Measurements from ENCODE around the gene WIPI1. TPM values are rescaled to one million over a fixed set of nuclear protein-coding genes. Genes with fewer than 3 reads are reported as not detected.

The WIPI1 gene
- total and polyA plus RNA-seq, 3 donors from 2014 or later: 25.4 to 38.3 (median 26.8) TPM

GRCh38 chr17:68463211-68464019, 6.1 kb upstream of the WIPI1 start:
- 24 to 26% methylated on average over 6 of the region's 6 CpGs for WGBS, 2 donors
- H3K4me3 ChIP-seq: no peak overlapping the region
- H3K27me3 ChIP-seq: no peaks in the 10 kb centered on the region
- TF ChIP-seq, protein P1, sequence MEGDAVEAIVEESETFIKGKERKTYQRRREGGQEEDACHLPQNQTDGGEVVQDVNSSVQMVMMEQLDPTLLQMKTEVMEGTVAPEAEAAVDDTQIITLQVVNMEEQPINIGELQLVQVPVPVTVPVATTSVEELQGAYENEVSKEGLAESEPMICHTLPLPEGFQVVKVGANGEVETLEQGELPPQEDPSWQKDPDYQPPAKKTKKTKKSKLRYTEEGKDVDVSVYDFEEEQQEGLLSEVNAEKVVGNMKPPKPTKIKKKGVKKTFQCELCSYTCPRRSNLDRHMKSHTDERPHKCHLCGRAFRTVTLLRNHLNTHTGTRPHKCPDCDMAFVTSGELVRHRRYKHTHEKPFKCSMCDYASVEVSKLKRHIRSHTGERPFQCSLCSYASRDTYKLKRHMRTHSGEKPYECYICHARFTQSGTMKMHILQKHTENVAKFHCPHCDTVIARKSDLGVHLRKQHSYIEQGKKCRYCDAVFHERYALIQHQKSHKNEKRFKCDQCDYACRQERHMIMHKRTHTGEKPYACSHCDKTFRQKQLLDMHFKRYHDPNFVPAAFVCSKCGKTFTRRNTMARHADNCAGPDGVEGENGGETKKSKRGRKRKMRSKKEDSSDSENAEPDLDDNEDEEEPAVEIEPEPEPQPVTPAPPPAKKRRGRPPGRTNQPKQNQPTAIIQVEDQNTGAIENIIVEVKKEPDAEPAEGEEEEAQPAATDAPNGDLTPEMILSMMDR (IDR thresholded peaks at IDR 0.05): peak in 1 of 3 experiments; percentile 2
- no peak for TF ChIP-seq POLR2A (IDR thresholded peaks at IDR 0.05)
- DNase-seq: no peak
- peak overlapping the region in 1 of 2 donors; percentile 0 for H3K27ac ChIP-seq
- peaks cover 18% of the 10 kb centered on the region for H3K4me1 ChIP-seq
- no peaks in the 10 kb centered on the region for H3K9me3 ChIP-seq
- intact Hi-C loops (cut with DNase I; ENCODE audit: low total_unique reads): loop anchor here (10.0 kb wide), 1 partner anchor 199 kb away; no protein-coding TSS in a partner anchor
- H3K36me3 ChIP-seq (ENCODE audit: low read depth, missing control alignments): no peaks in the 10 kb centered on the region

GRCh38 chr17:68462381-68463210, 5.3 kb upstream of the WIPI1 start:
- WGBS, 2 donors: 46 to 55% methylated on average over 14 to 15 of the region's 15 CpGs
- peak; percentile 77 for DNase-seq
- Histone ChIP-seq H3K4me3 (no peak overlapping the region), H3K4me1 (peaks cover 19% of the 10 kb centered on the region), H3K9me3 (no peaks in the 10 kb centered on the region), H3K36me3 (ENCODE audit: low read depth, missing control alignments) (no peaks in the 10 kb centered on the region), H3K27me3 (no peaks in the 10 kb centered on the region), H3K27ac (no peak overlapping the region)
- intact Hi-C loops (cut with DNase I; ENCODE audit: low total_unique reads): loop anchor here (10.0 kb wide), 1 partner anchor 198 kb away; no protein-coding TSS in a partner anchor
- TF ChIP-seq, protein P1 (IDR thresholded peaks at IDR 0.05): peak; percentile 50 to 77 (median 70)
- no peak for TF ChIP-seq POLR2A (IDR thresholded peaks at IDR 0.05)

DNA sequence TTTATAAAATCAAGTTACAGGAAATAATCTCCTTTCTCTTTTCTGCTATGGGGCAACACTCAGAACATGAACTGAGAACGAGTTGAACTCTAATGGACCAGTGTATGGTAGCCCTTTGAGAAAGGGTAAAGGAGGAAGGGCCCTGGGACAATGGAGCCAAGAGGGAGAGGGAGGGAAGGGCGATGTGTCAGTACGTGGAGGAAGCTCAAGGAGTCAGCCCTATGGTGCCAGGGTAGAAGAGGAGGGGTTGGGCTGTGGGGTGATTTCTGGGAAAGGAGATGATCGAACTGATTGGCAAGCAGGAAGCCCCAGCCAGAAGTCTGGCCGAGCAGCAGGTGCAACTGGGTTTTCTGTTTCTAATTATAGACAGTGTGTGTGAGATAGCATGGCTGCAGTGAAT, 4.3 kb upstream of the WIPI1 start:
- DNase-seq: no peak
- intact Hi-C loops (cut with DNase I; ENCODE audit: low total_unique reads): loop anchor here (10.0 kb wide), 1 partner anchor 197 kb away; no protein-coding TSS in a partner anchor

GRCh38 chr17:68461122-68461539, 3.8 kb upstream of the WIPI1 start:
- Histone ChIP-seq H3K4me1 (peaks cover 19% of the 10 kb centered on the region), H3K27me3 (no peaks in the 10 kb centered on the region), H3K4me3 (no peak overlapping the region), H3K36me3 (ENCODE audit: low read depth, missing control alignments) (no peaks in the 10 kb centered on the region), H3K27ac (no peak overlapping the region), H3K9me3 (no peaks in the 10 kb centered on the region)
- intact Hi-C loops (cut with DNase I; ENCODE audit: low total_unique reads): loop anchor here (10.0 kb wide), 1 partner anchor 196 kb away; no protein-coding TSS in a partner anchor
- DNase-seq: no peak
- no peak for TF ChIP-seq POLR2A (IDR thresholded peaks at IDR 0.05)
- TF ChIP-seq, protein P1 (IDR thresholded peaks at IDR 0.05): no peak
- WGBS, 2 donors: 86 to 100% methylated on average over 1 of the region's 1 CpG

More for the DNA sequence above, 4.3 kb upstream of the WIPI1 start:
- 61 to 64% methylated on average over 5 of the region's 5 CpGs for WGBS, 2 donors
- Histone ChIP-seq H3K27me3 (no peaks in the 10 kb centered on the region), H3K9me3 (no peaks in the 10 kb centered on the region), H3K4me1 (peaks cover 19% of the 10 kb centered on the region), H3K27ac (no peak overlapping the region), H3K4me3 (no peak overlapping the region), H3K36me3 (ENCODE audit: low read depth, missing control alignments) (no peaks in the 10 kb centered on the region)
- no peak for TF ChIP-seq POLR2A (IDR thresholded peaks at IDR 0.05)
- TF ChIP-seq, protein P1 (IDR thresholded peaks at IDR 0.05): no peak

Measured in testis (tissue), 3 donors.